ENCODE measurements around the gene CSNK1A1. TPM values are rescaled to one million over a fixed set of nuclear protein-coding genes. Genes with fewer than 3 reads are reported as not detected.
"Not testable (repeated sequence)": the region's sequence is repeated elsewhere in the genome, so short reads cannot be mapped to it uniquely, and the experiment has no call there.

The CSNK1A1 gene
- total RNA-seq, 1 donor from 2014 or later: 206 TPM

DNA sequence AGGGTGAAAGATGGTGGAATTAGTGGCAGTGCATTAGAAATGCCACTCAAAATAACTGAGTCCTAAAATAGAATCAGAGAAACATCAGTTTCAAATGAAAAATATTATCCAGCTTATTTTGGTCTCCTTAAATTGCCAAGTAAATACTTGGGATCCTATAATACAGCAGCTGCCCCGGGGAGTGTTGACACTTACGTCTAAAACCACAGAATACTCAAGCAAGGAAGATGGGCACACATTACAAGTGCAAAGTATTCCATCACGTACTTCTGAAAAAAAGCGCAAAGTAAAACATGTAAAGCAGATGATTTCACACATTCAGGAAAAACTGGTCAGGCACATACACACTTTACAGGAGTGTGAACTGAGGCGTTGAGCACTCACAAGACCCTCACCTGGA, 27.7 kb upstream of the CSNK1A1 start:
- intact Hi-C loops (cut with DNase I): no loop called here
- no peak for DNase-seq (ENCODE audit: low spot score)

DNA sequence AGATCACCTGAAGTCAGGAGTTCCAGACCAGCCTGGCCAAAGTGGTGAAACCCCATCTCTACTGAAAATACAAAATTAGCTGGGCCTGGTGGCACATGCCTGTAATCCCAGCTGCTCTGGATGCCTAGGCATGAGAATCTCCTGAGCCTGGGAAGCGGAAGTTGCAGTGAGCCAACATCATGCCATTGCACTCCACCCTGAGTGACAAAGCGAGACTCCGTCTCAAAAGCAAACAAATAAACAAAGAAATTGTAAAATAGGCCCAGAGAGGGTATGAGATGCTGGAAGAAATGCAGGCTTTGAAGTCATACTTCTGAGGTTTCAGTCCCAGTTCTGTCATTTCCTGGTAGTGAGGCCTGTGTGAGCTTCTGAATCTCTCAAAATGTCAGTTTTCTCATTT, 24.8 kb upstream of the CSNK1A1 start:
- intact Hi-C loops (cut with DNase I): no loop called here
- DNase-seq (ENCODE audit: low spot score): no peak

DNA sequence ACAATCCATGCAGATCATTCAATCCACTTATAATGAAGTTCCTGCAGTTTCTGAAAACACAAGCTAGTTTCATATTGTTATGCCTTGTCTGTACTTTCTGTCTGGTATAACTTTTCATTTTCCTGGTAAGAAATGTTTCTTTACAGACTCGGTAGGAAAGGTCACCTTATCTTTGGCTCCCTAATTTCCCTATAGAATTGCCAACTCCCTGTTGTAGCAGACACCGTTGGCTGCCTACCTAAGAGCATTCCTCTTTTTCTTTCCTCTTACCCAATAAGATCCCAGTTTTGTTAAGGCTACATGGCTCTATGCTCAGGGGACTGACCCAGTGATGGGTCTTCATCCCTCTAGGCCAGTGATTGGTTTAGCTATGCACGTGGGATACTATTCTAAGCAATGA, 23.9 kb upstream of the CSNK1A1 start:
- intact Hi-C loops (cut with DNase I): no loop called here
- no peak for DNase-seq (ENCODE audit: low spot score)

DNA sequence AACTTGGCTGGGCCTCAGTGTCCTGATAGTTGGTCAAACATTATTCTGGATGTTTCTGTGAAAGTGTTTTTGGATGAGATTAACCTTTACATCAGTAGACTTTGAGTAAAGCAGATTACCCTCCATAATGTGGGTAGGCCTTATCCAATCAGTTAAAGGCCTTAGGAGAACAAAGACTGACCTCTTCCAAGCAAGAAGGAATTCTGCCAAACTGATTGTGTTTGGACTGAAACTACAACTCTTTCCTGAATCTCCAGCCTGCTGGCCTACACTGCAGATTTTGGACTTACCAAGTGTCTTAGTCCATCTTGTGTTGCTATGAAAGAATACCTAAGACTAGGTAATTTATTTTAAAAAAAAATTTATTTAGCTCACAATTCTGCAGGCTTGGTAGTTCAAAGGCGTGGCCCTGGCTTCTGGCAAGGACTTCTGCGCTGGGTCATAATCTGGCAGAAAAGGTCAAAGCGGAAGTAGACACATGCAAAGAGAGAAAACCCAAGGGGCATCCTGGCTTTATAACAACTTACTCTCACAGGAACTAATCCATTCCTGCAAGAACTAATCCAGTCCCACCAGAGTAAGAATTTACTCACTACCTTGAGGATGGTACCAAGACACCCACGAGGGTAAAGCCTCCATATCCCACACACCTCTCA, 21.5 kb upstream of the CSNK1A1 start:
- intact Hi-C loops (cut with DNase I): no loop called here

DNA sequence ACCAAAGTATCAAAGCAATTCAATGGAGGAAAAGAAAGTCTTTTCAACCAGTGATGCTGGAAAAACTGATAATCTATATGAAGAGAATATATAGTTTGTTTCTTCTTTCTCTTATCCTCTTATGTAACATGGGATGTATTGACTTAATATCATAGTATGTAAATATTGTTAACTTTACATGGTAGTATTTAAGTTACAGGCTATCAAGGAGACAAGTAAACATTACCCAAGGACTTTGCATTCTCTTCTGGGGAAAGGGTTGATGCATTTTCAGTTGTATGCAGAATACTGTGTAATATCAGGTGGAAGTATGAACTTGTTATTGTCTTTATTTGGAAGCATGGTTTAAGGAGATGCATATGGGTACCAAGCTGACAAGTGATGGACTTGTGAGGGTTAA, 20.9 kb upstream of the CSNK1A1 start:
- intact Hi-C loops (cut with DNase I): no loop called here
- no peak for DNase-seq (ENCODE audit: low spot score)

More for the DNA sequence above, 21.5 kb upstream of the CSNK1A1 start:
- DNase-seq (ENCODE audit: low spot score): no peak

DNA sequence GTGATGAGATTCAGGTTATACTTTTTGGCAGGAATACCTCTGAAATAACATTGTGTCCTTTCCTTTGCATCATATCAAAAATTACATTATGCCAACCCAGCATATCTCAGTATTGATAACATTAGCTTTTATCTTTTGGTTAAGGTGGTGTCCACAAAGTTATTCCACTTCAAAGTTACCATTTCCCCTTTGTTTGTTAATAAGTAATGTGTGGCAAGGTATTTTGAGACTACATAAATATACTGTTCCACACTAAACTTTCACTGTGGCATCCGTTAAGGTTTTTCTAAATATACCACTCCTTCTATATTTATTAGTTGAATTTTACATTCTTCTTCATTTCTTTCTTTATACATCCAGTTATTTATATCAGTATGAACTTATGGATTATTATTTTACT, 16.0 kb upstream of the CSNK1A1 start:
- intact Hi-C loops (cut with DNase I): loop anchor here (5.0 kb wide), 2 partner anchors 50 to 200 kb away; no protein-coding TSS in a partner anchor
- no peak for DNase-seq (ENCODE audit: low spot score)

DNA sequence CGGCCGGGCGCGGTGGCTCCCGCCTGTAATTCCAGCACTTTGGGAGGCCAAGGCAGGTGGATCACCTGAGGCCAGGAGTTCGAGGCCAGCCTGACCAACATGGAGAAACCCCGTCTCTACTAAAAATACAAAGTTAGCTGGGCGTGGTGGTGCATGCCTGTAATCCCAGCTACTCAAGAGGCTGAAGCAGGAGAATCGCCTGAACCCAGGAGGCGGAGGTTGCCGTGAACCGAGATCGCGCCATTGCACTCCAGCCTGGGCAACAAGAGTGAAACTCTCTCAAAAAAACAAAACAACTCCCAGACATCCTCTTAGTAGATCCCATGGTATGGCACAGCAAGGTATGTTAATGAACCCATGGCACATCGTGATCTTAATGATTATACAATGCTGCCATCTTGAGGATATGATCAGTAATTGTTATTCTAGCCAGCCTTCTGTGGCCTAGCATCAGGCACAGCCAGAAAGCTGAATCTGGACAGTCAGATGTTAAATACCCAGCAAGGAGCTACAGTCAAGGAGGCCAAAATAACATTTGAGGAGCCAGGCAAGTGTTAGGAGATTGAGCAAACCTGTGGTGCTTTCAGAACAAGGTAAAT, 13.4 kb upstream of the CSNK1A1 start:
- not testable (repeated sequence) for DNase-seq (ENCODE audit: low spot score)
- intact Hi-C loops (cut with DNase I): loop anchor here (2.0 to 5.0 kb wide), 4 partner anchors 53 to 248 kb away; no protein-coding TSS in a partner anchor

DNA sequence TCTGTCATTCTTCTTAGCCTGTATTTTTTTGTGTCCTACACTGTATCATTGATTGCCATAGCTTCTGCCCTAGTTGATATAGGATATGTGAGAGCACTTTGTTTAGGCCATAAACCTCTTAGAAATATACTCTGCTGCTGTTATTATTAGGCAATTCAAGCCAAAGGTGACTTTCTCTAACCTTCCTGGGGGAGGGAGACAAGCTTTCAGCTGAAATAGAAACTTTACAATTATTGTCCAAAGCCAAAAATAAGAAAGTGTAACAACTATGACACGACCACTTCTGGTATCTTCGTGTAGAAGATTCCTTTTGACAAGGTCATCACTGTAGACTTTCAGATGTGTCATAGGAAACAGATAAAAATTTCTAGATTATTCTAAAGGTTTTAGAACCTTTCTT, 12.2 kb upstream of the CSNK1A1 start:
- intact Hi-C loops (cut with DNase I): loop anchor here (5.0 kb wide), 1 partner anchor 181 kb away; no protein-coding TSS in a partner anchor

DNA sequence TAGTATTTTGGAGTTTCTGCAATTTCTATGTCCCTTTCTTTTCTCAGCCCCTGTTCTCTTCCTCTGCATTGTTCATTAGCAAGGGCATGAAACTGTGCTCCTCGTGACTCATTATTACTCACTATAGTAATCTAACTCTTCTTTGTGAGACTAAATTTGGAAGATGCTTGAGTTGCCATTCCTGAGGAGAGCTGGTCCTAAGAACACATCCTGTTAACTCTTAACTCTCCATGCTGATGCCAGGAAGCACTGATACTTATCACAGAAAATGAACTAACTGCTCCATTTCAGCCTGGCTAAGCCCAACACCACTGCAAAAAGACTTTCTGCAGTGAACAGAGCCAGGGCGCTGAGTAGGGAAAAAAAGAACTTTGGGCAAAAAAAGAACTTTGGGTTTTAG, 10.6 kb upstream of the CSNK1A1 start:
- intact Hi-C loops (cut with DNase I): loop anchor here (5.0 kb wide), 1 partner anchor 180 kb away; no protein-coding TSS in a partner anchor
- no peak for DNase-seq (ENCODE audit: low spot score)

More for the DNA sequence above, 12.2 kb upstream of the CSNK1A1 start:
- no peak for DNase-seq (ENCODE audit: low spot score)

DNA sequence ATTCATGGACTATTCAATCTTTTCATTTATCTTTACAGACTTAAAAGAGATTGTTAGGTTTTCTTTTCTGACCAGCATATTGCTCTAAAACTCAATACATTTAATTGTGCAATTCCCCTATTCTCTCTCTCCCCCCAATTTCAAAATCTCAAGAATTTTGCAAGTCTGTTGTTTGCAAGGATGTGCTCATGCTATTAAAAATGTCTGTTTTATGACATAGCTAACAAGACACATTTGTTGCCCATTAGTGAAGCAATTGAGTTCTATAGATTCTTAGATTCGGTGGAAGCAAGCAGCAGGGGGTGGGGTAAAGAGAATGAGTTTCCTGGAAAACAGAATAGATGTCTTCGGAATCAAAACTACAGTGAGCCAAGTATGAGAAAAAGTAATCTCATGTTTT, 8.5 kb upstream of the CSNK1A1 start:
- intact Hi-C loops (cut with DNase I): loop anchor here (5.0 kb wide), 1 partner anchor 177 kb away; no protein-coding TSS in a partner anchor
- no peak for DNase-seq (ENCODE audit: low spot score)

DNA sequence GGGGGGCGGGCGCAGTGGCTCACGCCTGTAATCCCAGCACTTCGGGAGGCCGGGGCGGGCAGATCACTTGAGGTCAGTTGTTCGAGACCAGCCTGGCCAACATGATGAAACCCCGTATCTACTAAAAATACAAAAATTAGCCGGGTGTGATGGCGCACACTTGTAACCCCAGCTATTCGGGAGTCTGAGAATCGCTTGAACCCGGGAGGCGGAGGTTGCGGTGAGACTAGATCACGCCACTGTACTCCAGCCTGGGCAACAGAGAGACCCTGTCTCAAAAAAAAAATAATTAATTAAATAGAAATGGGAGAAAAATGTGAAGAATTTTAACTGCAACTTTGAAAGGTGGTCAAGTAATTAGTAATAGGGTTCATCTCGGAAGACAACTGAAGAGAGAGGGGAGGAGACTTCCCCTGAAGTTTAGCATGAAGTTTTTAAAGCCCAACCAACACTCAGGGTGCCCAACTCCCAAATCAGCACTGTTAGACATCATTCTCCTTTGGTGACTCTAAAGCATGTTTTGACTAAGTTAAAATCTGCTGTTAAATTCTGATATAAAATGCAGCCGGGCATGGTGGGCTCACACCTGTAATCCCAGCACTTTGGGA, 1.4 kb upstream of the CSNK1A1 start:
- intact Hi-C loops (cut with DNase I): loop anchor here (5.0 kb wide), 1 partner anchor 65 kb away; no protein-coding TSS in a partner anchor
- DNase-seq (ENCODE audit: low spot score): no peak

DNA sequence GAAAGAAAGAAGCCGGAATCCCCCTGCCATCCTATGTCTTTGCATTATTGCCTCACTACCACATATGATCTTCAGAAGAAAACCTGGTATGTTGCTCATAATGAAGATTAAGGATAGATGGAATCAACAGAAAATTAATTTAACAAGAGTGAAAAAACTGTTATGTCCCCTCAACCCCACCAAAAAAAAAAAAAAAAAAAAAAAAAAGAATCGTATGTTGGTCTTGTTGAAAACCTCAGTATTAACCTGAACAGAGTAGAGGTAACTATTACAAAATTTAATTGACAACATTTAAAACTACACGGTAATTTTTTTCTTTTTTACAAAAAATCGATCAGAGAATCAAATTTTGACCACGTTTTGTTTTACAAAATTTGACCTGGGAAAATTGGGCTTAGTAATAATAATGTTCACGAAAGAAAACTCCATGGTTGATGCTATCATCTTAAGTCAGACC, 827 bp upstream of the CSNK1A1 start:
- intact Hi-C loops (cut with DNase I): loop anchor here (5.0 kb wide), 1 partner anchor 65 kb away; no protein-coding TSS in a partner anchor
- no peak for DNase-seq (ENCODE audit: low spot score)

DNA sequence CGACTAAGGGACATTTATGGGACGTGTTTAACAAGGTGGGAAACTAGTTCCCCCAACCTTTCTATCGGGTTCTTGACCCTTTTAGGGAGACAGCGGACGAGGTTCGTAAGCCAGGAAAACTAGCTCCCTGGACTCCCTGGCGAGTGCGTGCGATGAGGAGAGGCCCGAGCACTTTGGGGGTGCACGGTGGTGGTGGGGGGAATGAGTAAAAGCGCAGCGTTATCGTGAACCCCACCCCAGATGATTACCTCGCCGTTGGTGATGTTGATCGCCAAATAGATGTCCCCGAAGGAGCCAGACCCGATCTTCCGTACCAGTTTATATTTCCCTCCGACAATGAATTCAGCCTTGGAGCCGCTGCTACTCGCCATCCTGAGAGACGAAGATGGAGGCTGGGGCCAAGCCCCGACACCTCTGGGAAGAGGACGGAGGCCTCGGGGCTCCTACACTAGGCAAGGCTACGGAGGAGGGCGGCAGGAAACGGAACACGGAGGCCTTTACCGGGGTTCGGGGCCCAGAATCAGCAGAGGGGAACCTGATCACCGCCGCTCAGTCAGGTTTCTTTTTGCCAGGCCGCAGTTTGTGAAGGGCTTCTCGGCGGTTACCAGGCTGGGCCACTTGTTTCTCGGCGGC, 529 bp downstream of the CSNK1A1 start:
- DNase-seq (ENCODE audit: low spot score): no peak
- intact Hi-C loops (cut with DNase I): loop anchor here (1.0 to 5.0 kb wide), 2 partner anchors 63 to 108 kb away; no protein-coding TSS in a partner anchor

DNA sequence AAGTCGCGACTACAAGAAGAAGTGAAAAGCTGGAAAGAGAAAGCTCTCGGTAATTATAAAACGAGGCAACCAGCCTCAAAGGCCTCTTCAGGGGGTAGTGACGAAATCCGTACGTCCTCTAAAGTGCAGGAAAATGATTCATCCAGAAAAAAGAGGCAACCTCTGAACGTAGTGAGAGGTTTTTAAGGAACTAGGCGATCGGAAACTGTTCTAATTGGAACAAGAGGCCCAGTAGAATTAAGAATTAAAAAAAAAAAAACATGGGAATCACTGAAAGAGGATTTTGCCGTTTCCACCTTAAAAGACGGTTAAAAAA, 1.0 kb downstream of the CSNK1A1 start:
- no peak for DNase-seq (ENCODE audit: low spot score)
- intact Hi-C loops (cut with DNase I): loop anchor here (5.0 kb wide), 1 partner anchor 63 kb away; no protein-coding TSS in a partner anchor

DNA sequence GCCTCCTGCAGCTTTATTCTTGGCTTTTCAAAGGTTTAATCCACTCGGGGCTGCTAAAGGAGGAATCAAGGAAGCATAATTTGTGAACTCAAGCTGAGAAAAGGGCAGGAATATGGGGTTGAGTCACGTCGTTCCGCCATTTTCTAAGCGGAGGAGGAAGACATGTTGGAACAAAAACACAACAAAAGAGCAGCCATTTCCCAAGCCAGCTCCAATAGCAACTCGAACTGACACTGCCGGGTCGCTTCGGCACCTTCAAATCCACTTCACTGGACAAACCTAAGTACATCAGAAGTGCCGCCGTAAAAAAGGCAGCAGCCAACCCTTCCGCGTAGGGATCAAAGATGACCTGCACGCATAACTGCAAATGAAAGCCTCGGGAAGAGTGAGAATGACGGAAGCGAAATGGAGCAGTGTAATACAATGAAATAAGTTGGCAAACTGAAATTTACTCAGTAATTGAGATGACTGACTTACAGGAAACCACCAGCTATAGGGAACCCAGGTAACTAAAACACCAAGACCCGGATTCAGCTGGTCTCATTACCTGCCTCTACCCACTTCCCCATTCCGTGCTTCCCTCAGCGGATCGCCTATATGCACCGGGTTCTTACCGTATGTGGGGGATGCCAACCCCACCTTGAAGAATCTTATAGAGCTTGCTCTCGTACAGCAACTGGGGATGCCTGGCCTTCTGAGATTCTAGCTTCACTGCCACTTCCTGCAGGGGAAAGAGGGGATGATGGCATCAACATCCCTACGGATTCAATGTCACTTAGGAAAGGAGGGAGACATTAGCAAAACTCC, 1.6 kb downstream of the CSNK1A1 start:
- intact Hi-C loops (cut with DNase I): loop anchor here (5.0 kb wide), 1 partner anchor 62 kb away; no protein-coding TSS in a partner anchor
- DNase-seq (ENCODE audit: low spot score): no peak

DNA sequence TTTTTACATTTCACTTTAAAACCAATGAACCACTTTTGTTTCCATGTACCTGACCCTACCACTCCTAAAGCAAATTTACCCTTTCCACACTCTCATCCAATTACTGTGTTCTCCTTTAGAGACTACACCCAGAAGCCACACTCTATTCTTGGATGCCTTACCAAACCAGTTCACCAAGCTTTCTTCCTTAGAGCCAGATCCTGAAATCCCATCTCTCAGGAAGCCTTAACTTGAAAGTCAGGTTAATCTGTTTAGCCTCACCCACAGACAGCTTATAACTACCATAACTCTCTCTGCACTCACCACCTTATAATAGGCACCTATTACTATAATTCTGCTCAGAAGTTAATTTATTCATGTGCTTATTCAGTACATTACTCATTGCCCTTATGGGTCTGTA, 4.3 kb downstream of the CSNK1A1 start:
- DNase-seq (ENCODE audit: low spot score): no peak
- intact Hi-C loops (cut with DNase I): no loop called here

DNA sequence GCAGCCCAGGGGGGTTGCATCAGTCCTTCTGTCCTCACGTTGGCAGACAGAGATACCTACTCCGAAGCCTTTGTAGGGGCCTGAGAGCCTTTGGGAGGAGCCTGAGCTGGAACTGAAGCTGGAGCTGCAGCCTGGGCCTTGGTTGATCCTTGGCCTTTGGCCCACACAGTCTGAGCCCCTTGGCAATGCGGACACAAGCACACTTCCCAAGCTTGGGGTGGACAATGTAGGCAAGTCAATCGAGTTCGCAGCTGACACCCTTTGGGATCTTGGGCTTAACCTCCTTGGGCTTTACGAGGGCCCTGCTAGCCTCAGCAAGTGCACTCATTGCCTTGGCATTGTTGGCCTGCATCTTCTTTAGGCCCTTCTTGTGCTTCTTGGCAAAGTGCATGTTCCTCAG, 5.9 kb downstream of the CSNK1A1 start:
- DNase-seq (ENCODE audit: low spot score): no peak
- intact Hi-C loops (cut with DNase I): no loop called here

DNA sequence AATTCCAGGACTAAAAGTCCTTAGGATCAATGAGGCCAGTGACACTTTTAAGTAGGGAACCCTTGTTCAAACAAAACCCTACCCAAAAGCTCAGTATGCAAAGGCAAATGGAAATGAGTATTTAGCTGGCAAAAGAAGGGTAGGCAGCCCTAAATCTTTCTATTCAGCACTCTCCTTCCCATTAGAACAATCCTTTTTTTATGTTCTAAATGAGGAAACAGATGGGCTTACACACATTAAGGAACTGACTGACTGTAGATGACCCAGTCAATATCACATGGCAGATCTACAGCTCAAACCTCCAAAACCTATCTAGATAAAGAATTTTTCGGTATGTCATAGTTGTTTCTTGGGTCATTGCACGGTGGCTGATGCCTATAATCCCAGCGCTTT, 7.2 kb downstream of the CSNK1A1 start:
- intact Hi-C loops (cut with DNase I): loop anchor here (5.0 kb wide), 1 partner anchor 47 kb away; no protein-coding TSS in a partner anchor
- no peak for DNase-seq (ENCODE audit: low spot score)

DNA sequence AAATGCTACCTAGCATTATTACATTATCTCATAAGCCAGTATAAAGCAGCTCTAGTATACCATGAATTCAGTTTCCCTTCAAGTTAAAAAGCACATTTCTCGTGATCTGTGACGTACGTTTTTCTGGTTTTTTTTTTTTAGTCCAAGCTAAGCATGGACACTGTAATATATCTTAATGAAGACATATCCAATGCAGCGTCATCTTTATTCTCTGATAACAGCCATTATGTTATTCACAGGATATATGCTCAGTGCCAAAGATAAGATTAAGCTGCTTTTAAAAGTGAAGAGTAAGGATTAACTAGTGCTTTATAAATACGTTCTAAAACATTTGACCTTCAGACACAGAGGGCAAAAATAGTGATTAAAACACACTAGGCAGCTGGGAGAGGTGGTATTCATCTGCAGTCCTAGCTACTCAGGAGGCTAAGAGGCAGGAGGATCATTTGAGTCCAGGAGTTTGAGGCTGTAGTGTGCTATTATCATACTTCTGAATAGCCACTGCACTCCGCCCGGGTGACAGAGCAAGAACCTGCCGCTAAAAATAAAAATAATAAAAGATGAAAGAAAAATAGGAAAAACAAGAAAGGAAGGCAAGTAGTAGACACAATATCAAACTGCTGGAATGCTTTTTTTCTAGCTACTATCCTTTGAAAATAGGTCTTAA, 7.7 kb downstream of the CSNK1A1 start:
- no peak for DNase-seq (ENCODE audit: low spot score)
- intact Hi-C loops (cut with DNase I): loop anchor here (5.0 kb wide), 1 partner anchor 46 kb away; no protein-coding TSS in a partner anchor

Data from cardiac septum (tissue), 1 donor.